ENCODE results near the gene BHLHE41.

Gene BHLHE41

DNA sequence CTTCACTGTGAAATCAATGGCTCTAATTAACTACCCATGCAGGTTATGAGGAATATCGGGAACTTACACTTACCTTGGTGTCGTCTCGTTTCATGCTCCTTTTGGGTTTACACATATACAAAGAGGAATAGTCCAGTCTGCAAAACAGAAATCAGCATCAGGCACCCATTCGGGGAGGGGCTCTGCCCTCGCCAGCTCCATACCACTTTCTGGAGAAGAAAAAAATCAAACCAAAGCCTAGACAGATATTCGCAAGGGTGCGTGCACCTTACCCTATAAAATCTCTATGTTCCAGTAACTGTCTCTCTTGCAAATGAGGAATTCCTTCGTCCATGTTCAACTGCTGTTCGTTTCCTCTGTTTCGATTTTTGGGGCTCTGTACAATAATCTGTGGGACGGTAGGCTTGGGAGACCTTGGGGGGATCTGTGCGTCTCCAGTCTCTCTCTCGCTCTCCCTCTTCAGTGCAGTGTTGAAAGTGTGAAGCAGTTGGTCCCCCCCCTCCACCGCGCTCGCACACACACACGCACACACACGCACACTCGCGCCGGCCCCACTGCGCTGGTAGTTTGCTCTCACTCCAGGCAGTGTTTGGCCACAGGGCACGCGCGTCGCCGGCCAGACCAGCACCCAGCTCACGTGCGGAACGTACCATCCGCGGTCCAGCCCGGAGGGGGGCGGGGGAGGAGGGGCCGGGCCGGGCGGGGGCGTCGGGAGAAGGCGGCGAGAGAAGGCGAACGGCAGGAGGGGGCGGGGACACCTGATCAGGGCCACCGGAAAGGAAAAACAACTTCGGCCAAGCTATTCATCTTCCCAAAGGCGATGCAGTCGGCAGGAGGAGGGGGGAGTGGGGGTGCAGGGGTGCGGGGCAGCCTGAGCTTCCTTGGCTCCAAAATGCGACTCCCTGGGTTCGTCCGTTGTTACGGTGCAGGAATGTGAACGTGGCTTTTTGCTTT lies at the start of gene BHLHE41:
TSS of gene BHLHE41 (minus strand) at position 592 of the 954 bp plus-strand sequence. CDS start at position 334, 258 bp downstream.
- peak; percentile 88 for DNase-seq (ENCODE audit: low spot score)

DNA sequence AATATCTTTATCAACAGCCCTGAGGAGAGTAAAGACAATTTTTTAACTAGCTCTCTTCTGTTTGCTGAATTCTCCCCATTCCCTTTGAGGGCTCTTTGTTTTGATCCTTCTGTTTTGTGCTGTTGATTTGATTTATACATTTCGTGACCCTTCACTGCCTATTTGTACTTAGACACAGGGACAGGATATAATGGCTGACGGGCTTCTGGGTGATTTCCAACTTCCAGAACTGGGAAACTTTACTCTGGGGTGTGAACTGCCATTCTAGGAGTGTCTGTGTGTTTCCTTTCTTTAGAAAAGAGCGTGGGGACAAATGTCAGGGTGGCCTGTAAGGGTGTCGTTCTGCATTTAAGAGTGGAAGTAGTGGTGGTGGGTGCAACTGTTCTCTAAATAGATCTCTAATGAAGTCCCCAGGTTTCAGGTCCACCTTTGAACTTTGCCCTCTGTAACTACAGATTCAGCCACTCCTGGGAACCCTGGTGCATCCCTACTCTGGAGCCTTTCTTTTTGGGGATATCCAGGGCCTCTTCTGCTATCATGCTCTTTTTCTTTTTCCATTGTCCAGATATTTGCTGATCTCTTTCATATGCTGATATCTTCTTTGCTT lies 48.2 kb upstream of the BHLHE41 start:
- no peak for DNase-seq (ENCODE audit: low spot score)

DNA sequence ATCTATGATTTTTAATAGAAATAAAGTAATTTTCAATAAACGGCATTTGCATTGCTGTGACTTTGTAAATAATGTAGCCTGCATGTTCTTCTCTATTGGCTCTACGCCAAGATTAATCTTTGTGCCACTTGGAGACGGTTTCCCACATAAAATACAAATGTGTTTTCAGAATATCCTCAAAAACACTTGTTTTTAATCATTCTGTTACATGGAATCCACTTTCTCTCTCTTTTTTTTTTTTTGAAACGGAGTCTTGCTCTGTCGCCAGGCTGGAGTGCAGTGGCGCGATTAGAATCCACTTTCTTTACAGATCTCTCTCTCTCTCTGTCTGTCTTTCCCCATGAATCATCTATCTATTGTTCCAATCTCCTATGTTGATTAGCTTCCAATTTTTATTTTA lies 47.7 kb upstream of the BHLHE41 start:
- peak; percentile 40 for DNase-seq (ENCODE audit: low spot score)

DNA sequence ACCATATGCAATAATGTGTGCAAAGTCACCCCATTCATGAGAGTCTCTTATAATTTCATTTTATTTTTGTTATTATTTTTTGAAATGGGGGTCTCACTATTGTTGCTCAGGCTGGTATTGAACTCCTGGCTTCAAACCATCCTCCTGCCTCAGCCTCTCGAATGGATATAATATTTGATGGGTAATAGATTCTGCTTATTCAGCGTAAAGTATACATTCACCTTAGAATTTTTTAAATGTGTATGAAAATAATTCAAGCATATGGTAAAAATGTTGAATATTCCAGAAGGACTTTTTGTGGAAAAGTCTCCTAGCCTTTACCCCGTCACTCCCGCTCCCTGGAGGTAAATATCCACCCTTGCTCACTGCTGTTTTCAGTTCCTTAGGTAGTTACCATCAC lies 47.2 kb upstream of the BHLHE41 start:
- no peak for DNase-seq (ENCODE audit: low spot score)

DNA sequence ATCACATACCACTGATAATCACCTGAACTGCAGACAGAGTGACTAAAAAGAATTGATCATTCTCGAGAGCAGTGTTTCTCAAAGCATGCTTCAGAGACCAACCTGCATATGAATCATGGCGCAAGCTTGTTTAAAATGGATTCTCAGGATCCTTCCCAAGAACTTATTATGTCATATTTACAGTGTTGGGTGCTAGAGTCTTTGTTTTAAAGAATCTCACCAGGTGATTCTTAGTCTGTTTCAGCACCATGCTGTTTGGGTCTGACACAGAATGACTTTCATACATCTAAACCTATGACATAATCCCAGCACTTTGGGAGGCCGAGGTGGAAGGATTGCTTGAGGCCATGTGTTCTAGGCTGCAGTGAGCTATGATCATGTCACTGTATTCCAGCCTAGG lies 39.3 kb upstream of the BHLHE41 start:
- no peak for DNase-seq (ENCODE audit: low spot score)

DNA sequence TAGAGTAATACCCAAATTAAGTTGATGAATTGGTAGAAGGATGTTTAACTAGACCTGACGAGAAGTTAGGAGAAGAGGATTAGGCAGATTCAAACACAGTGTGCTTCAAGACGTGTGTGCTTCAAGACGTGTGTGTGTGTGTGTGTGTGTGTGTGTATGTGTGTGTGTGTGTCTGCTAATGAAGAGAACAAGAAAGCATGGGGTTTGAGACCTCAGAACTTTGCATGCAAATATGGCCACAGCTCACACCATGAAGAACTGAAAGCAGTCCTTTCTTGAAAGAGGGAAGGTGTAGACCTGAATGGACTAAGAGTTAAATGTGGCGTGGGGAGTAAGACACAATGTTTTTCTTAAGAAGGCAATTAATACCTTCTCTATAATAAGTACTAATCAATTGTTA lies 38.1 kb upstream of the BHLHE41 start:
- DNase-seq (ENCODE audit: low spot score), result no peak

DNA sequence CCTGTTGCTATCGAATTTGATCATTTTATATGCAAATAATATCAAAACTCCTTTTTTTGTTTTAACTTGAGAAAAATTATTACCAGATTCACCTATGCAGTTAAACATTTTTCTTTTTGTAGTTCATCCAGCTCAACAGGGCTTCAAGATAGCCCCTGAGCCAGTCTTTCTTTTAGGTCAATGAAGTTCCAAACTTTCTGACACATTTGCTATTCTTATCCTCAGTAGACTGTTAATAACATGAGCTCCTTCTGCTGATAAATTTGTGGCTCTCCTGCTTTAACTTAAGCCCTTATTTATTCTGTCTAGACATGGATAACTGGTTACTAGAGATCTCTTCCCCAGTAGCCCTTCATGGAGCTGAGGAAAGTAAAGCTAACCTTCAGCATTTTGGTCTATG lies 37.3 kb upstream of the BHLHE41 start:
- DNase-seq (ENCODE audit: low spot score), result no peak

DNA sequence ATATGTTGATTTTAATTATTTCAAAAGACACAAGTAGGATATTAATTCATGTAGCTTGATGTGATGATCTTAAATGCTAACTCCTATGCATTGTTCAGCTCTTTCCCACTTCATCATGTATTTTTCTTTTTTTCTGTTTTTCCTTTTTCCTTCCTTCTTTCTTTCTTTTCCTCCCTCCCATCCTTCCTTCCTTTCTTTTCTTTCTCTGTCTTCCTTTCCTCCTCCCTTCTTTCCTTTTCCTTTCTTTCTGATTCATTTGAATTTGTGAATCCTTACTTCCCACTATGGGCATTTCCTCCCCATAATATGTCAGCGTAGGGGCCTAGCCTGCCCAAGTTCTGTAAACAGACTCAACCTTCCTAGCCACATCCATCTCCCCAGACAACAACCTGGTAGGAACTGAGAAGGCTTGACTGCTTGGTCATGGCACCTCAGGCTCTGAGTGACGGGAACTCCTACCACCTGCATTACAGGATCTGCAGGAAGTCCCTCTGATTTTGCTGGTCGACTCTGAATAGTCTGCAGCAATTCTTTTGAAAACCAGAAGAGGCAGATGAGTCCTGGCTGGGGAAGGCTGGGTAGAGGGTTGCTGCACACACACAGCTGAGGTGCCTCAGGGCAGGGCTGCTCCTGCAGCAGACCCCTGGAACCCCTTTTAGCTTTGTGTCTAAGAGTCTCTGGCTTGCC lies 33.4 kb upstream of the BHLHE41 start:
- no peak for DNase-seq (ENCODE audit: low spot score)

DNA sequence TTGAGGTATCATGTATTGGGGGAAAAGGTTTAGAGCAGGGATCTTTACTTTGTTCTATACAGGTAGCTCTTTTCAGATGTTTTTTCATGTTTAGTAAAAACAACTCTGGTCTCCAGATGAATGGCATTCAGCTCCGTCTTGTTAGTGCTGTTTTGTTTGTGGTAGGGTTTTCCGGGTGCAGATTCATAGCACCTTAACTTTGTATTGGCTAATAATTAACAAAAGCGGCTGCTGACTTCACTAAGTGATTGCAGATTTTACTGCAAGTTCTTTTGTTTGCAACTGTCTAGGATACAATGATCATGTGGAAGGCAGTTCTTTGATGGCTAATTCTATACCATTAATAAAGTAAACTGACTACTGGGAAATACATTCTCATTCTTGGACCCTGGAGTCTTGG lies 32.2 kb upstream of the BHLHE41 start:
- no peak for DNase-seq (ENCODE audit: low spot score)

DNA sequence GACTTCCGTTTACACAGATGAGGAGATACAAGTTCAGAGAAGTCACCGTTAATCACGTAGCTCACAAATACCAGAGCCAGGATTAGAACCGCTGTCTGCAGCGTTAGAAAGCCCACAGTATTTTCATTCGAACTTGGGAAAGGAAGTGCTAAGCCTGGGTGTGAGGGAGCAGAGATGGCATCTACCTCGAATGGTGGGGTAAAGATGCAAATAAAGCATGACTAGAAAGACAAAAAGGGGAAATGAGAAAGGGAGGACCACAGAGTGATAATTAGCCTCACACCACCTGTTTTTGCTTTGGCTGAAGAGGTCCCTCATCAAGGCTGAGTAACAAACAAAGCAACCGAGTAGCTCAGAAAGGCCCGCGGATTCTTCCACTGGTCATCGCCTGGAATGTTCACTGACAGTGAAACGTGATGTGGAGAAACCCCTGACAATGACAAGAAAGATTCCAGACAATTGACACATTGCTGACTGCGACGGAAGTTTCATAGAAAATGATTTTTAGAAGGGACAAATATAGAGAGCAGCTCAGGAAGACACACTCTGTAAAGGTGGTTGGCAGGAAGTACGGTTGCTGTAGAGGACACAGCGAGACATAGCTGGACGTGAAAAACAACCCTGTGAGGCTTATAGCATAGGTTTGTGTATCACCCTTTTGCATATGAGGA lies 31.5 kb upstream of the BHLHE41 start:
- no peak for DNase-seq (ENCODE audit: low spot score)

DNA sequence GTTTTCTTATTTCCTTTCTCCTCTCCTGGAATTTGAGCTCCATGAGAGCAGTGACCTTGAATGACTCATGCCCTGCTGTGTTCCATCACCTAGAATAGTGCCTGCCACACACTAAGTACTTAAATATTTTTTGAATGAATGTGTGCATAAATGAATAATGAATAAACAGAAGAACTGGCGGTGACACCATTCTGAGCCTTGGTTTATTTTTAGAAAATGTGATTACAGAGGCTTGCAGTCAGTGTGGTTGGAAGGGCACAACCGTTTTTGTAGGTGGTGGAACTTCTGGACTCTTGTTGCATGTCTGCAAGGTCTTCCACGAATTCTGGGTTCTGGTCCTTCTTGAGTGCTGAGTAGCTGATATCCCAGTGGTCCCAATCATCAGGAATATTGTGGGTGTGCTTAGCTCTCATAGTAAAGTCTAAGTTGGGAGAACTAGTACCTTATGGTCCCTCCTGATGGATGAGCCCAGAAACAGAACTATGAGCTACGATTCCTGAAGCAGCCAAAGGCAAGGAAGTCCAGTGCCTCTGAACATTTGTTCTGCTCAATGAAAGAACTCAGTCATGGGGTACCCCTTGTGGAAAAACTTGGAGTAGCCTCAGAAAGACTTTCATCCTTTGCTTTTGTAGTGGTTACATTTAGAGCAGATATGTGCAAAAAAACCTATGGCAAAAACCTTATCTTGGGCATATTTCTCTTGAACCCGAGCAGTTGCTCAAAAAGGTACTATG lies 28.8 kb upstream of the BHLHE41 start:
- no peak for DNase-seq (ENCODE audit: low spot score)

DNA sequence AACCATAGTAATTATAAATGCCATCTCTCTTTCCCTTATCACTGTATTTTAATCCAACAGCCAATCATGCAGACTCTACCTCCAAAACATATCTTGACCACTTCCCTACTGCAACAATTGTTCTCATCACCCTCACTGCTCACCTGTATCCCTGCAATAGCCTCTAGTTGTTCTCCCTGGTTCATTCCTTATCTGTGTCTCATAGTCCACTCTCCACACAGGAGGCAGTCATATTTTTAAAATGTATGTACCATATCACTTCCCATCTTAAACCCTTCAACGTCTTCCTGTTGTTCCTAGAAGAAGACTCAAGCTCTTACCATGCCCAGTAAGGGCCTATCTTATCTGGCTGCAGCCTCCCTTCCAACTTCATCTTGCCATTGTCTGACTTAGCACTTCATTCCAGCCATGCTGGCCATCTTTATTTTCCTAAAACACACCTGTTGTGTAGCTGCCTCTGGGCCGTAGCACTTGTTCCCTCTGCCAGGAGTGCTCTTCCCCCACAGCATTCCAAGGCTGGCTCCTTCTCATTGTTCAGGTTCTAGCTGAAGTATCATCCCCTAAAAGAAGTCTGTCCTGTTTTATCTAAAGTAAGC lies 27.8 kb upstream of the BHLHE41 start:
- DNase-seq (ENCODE audit: low spot score), result no peak

DNA sequence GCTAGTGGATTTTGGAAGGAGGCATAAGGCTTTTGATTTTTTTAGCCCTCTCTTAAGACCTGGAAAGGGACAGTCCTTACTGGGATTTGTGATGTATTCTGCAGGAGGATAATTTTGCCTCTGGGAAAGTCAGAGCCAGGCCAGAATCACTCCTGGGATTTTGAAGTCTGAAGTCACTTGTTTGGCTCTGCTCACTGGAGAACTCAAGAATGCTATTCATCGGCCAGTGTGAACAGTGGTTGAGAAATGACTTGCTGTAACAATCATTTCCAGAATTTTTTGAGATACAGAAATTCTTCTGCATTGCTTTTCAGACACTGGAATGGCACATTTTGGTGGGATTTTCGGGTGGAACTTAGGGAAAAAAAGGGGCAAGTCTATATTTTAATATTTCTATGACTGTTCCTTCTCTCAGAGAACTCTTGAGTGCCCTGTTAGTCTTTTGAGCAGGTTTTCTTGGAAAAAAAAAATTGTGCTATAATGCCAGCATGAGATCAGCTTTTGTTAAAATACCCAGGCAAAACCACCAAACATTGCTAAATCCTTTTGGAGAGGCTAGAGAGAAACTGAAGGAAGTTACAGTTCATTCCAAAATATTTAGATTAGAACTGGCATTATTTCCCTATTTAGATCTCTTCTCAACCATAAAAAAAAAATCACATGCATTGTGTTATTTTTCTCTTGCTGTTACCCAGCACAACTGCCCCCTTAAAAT lies 26.1 kb upstream of the BHLHE41 start:
- no peak for DNase-seq (ENCODE audit: low spot score)

DNA sequence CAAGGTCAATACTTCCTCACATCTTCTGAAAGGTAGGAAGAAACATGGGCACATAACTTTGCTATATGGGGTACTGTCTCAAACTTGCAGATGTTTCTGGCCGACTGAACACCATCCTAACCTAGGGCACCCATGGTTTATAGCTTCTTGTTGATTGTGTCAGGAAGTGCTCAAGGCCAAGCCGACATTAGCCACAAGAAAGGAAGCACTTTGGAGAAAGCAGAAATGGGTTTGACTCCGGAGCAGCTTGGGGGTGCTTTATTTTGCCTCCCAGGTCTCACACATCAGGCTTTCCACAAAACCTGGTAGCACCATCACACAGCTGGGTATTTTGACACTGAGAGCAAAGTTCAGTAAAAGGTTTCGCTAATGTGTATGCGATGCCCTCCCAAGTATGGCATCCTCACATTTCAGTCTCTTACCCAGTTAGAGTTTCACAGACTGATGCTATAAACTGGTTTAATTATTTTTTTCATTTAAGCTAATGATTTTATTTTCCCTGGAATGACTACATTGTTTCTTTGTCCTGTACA lies 25.2 kb upstream of the BHLHE41 start:
- DNase-seq (ENCODE audit: low spot score), result no peak

DNA sequence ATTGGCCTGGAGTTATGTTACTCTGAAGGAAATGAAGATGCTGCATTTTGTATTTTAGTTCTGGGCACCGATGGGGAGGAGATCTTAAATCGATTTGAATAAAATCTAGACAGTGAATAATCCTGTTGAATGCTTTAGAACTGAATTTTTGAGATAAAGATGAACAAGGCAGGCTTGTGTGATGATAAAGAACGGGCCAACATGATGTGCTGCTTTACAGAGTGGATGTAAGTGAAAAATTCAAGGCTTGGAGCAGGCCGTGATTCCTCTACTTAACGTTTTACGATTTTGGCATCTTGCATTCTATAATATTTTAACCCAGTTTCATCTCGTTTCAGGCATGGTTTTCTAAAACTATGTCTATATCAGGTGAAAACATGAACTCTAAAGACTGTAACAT lies 23.5 kb upstream of the BHLHE41 start:
- DNase-seq (ENCODE audit: low spot score), result no peak

DNA sequence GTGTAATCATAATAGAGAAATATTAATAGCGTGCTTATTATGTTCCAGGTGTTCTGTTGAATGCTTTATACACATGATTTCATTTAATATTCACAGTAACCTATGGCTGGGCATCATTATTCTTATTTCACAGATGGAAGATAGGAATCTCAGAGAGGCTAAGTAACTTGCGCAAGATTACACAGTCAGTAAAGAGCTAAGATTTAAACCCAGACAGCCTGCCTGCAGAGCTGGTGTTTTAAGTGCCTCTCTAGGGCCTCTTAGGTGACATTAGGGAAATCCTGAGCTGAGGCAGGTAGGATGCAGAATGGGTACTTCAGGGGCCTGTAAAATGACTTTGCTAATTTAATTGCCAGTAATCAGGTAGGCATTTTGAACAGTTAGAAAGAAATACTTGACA lies 18.5 kb upstream of the BHLHE41 start:
- DNase-seq (ENCODE audit: low spot score), result no peak

DNA sequence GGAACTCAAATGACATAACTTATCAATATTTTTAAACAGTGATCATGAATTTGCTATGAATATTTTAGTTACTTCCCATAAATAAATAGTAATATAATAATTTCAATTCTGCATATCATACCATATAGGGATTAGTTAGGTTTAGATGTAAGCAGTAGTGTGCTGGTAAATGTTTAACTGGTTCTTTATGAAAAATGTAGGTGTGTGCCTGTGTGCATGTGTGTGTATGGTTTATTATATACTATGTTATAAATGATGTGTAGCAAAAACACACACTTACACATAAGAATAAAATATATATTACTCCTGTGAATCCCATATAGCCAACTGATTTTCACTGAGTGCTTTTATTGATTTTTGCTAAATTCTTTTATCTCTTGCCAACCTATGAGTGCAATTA lies 14.0 kb upstream of the BHLHE41 start:
- no peak for DNase-seq (ENCODE audit: low spot score)

DNA sequence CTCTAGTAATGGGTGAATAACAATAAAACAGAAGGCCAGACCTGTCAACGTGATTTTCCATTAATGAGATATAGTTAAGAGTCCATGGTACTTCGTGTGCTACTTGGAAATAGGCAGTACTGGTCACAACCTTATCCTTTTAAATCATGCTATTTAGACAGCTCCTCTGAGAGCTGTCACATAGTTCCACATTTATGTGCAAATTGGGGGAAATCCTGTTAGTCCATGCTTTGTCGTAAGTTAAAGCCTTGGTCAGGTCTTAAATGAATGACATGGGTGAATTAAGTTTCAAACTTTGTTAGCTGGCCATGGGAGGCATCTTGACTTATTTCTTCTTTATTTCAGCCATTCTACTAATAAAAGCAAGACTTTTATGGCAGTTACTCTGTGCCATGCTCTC lies 11.9 kb upstream of the BHLHE41 start:
- no peak for DNase-seq (ENCODE audit: low spot score)

DNA sequence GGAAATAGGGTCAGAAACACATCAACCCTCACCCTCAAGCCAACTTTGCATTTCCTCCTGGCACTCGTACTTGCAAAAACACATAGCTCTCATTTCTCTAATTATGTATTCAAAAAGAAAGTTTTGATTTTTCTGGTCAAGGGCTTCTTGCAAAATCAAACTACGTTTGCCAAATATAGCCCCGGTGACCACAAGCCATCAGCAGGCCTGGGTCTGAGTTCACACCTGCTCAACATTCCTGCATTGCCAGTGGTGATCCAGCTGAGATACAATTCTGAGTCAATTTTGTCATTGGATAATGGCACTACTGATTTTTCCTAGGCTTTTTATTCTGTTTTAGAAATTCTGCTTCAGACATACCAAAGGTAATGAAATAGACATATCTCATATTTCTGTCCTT lies 10.7 kb upstream of the BHLHE41 start:
- DNase-seq (ENCODE audit: low spot score), result no peak

DNA sequence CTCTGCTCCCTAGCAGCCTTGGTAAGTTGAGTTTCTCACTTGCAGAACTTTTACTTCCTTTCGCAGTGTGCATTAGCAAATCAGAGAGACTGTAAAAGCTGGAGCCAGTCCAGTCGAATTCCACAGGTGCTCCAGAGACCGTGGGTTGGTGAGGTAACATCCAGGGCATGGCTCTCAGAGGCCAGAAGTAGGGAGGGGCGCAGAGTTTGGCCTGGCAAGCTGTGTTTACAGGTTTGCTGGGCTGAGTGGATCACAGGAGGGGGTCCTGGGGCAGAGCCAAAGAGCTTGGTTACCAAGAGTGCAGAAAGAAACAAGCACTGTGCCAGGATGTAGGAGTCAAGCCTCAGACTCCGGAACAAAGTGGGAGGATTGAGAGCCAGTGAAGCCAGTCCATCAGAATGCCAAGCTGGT lies 10.2 kb upstream of the BHLHE41 start:
- DNase-seq (ENCODE audit: low spot score), result peak; percentile 59
